GM18517 (cell line): ENCODE data around the gene ATIC.

Experiments
- ATAC-seq: cut with Tn5 transposase; IDR thresholded peaks from one replicate; pipeline ENCODE4 v1.9.1; 2021; ENCODE audit warnings: mild to moderate bottlenecking, moderate library complexity; ENCODE audit not compliant: unreplicated experiment

The ATIC gene

GRCh38 chr2:215311625-215312396 is at the start of gene ATIC:
Gene ATIC (plus strand): TSS chr2:215312059. CDS start chr2:215312143, 84 bp downstream.
- ATAC-seq, result peak; percentile 99

GRCh38 chr2:215262303-215262702 is 49.6 kb upstream of the ATIC start:
- no peak for ATAC-seq

- no peak for ATAC-seq
Observed at GRCh38 chr2:215262741-215263362, 49.0 kb upstream of the ATIC start.

- ATAC-seq, result no peak
Observed at GRCh38 chr2:215264374-215264773, 47.5 kb upstream of the ATIC start.

GRCh38 chr2:215269397-215270117 is 42.3 kb upstream of the ATIC start:
- no peak for ATAC-seq

GRCh38 chr2:215270118-215270451 is 41.8 kb upstream of the ATIC start:
- ATAC-seq, result no peak

GRCh38 chr2:215271446-215271845 is 40.4 kb upstream of the ATIC start:
- no peak for ATAC-seq

- ATAC-seq, result no peak
Observed at GRCh38 chr2:215272918-215273317, 38.9 kb upstream of the ATIC start.

GRCh38 chr2:215274829-215275228 is 37.0 kb upstream of the ATIC start:
- ATAC-seq, result no peak

GRCh38 chr2:215275824-215276223 is 36.0 kb upstream of the ATIC start:
- no peak for ATAC-seq

GRCh38 chr2:215277944-215278343 is 33.9 kb upstream of the ATIC start:
- no peak for ATAC-seq

GRCh38 chr2:215280326-215280725 is 31.5 kb upstream of the ATIC start:
- ATAC-seq, result no peak

- ATAC-seq, result no peak
Observed at GRCh38 chr2:215283221-215283620, 28.6 kb upstream of the ATIC start.

GRCh38 chr2:215286309-215286708 is 25.6 kb upstream of the ATIC start:
- ATAC-seq, result no peak

GRCh38 chr2:215288112-215288815 is 23.6 kb upstream of the ATIC start:
- ATAC-seq, result no peak

- no peak for ATAC-seq
Observed at GRCh38 chr2:215290980-215291599, 20.8 kb upstream of the ATIC start.

GRCh38 chr2:215293879-215294278 is 18.0 kb upstream of the ATIC start:
- no peak for ATAC-seq

- ATAC-seq, result no peak
Observed at GRCh38 chr2:215299337-215299859, 12.5 kb upstream of the ATIC start.

GRCh38 chr2:215301994-215302393 is 9.9 kb upstream of the ATIC start:
- ATAC-seq, result no peak

GRCh38 chr2:215311259-215311624 is 617 bp upstream of the ATIC start:
- peak; percentile 23 for ATAC-seq

GRCh38 chr2:215313255-215313613 is 1.4 kb downstream of the ATIC start:
- ATAC-seq, result no peak
